BE2C (cell line): ENCODE measurements around the gene AGAP3.

ENCODE experiments used
- DNase-seq: peaks from one replicate; pipeline ENCODE4 v3.0.0-alpha.2; 2020
- H3K27me3 ChIP-seq: fragments of 250-450 bp; sonication (Bioruptor Pico); 2 replicates; pipeline ENCODE4 v1.5.1; 2020; ENCODE audit warnings: mild to moderate bottlenecking
- H3K36me3 ChIP-seq: fragments of 250-450 bp; sonication (Bioruptor Pico); 2 replicates; pipeline ENCODE4 v1.5.1; 2020; ENCODE audit warnings: mild to moderate bottlenecking
- H3K4me1 ChIP-seq: fragments of 250-450 bp; sonication (Bioruptor Pico); 2 replicates; pipeline ENCODE4 v1.5.1; 2020
- H3K4me3 ChIP-seq: 2 replicates; pipeline ENCODE4 v1.5.1; 2011; ENCODE audit warnings: low read depth, low read length
- H3K9me3 ChIP-seq: fragments of 250-450 bp; sonication (Bioruptor Pico); 2 replicates; pipeline ENCODE4 v1.5.1; 2020
- TF ChIP-seq, protein P1 (sequence below): IDR thresholded peaks from 2 replicates; pipeline ENCODE4 v1.5.1; 2012; ENCODE audit warnings: mild to moderate bottlenecking, low read depth, low read length

Gene AGAP3

DNA sequence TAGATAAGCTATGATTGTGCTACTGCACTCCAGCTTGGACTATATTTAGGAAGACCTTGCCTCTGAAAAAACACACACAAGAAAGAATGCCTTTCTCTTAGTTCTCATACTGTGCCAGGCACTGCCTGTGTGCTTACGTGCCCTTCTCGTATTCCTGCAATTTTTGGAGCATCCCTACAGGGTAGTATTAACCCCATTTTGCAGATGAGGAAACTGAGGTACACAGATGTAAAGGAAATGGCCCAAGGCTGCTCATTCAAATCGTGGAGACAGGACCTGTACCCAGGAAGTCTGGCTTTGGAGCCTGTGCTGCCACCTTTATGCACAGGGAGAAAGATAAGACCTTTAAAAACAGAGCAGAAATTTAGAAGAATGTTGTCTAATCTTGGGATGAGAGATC is 16.7 kb downstream of the AGAP3 start:
- DNase-seq = no peak
- H3K4me1 ChIP-seq = no peaks in the 10 kb centered on the region
- H3K9me3 ChIP-seq = no peaks in the 10 kb centered on the region
- peaks cover 16% of the 10 kb centered on the region for H3K36me3 ChIP-seq
- no peak overlapping the region for H3K4me3 ChIP-seq
- H3K27me3 ChIP-seq = no peaks in the 10 kb centered on the region
- TF ChIP-seq, protein P1, sequence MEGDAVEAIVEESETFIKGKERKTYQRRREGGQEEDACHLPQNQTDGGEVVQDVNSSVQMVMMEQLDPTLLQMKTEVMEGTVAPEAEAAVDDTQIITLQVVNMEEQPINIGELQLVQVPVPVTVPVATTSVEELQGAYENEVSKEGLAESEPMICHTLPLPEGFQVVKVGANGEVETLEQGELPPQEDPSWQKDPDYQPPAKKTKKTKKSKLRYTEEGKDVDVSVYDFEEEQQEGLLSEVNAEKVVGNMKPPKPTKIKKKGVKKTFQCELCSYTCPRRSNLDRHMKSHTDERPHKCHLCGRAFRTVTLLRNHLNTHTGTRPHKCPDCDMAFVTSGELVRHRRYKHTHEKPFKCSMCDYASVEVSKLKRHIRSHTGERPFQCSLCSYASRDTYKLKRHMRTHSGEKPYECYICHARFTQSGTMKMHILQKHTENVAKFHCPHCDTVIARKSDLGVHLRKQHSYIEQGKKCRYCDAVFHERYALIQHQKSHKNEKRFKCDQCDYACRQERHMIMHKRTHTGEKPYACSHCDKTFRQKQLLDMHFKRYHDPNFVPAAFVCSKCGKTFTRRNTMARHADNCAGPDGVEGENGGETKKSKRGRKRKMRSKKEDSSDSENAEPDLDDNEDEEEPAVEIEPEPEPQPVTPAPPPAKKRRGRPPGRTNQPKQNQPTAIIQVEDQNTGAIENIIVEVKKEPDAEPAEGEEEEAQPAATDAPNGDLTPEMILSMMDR = no peak

DNA sequence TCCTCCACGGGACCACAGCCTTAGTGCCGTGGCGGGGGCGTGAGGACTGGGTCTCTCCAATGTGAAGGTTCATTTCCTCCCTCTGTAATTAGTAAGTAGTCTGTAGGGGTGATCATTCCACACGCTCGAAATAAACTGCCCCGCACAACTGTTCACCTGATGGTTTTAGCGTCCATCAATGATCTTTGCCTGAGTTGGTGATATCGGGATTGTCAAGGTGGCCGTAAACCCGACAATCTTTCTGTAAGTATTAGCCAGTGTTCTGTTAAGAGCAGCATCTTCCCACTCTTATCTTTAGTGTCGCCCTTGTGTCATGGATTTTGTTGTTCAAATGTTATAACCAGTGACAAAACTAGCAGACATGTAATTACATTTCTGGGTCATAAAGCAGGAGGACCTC is 17.7 kb downstream of the AGAP3 start:
- Histone ChIP-seq H3K9me3 (no peaks in the 10 kb centered on the region), H3K4me3 (no peak overlapping the region), H3K4me1 (no peaks in the 10 kb centered on the region), H3K36me3 (peaks cover 14% of the 10 kb centered on the region), H3K27me3 (no peaks in the 10 kb centered on the region)
- no peak for DNase-seq
- TF ChIP-seq, protein P1 = no peak

DNA sequence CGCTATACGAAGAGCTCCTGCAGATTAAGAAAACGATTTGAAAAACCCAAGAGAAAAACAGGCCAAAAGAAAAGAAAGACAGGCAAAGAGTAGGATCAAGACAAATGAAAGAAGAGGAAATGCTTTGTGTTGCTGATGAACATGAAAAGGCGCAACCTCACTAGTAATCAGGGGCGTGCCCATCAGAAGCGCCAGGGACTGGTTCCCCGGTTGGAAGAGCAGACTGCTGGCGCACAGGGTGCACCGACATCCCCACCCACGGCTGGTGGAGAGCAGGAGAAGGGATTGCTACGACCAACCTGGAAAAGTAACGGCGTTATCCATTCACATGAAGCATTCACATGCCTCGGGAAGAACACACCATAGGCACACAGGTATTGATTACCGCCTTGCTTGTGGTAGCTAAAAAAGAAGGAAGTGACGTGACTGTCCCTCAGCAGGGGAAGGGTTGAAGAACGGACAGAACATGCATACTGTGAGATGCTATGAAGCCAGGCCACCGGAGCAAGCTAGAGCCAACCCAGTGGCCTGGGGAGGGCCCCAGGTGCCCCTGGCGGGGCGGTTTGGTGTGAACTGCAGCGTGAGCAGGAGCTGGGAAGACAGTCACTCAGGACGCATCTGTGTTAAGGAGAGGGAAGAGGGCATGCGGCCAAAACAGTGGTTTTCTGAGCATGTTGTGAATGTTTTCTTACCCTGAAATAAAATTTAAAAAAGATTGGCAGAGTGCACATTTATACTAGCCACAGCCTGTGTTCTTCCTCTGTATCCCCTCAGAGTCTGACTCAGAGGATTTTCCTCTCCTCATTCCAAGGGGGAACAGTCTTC is 18.3 kb downstream of the AGAP3 start:
- H3K27me3 ChIP-seq = no peaks in the 10 kb centered on the region
- H3K4me1 ChIP-seq = no peaks in the 10 kb centered on the region
- peak; percentile 6 for DNase-seq
- peaks cover 14% of the 10 kb centered on the region for H3K36me3 ChIP-seq
- no peaks in the 10 kb centered on the region for H3K9me3 ChIP-seq
- no peak overlapping the region for H3K4me3 ChIP-seq
- TF ChIP-seq, protein P1 = no peak

DNA sequence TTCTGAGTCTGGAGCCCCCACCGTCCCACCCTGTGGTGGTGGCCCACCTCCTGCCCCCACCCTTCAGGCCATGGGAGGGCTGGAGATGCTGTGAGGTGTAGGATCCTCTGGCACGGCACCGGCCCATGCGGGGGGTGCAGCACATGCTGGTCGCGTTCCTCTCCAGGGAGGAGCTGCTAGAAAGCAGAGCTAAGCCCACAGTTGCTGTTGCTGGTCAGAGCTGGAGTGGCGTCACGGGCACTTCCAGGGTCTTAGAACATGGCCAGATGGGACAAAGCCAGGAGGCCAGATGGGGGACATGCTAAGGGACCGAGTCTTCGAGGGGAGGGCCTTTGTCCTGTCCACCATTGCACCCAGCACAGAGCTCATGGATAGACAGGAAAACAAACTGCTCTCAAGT is 21.6 kb downstream of the AGAP3 start:
- Histone ChIP-seq H3K4me1 (peaks cover 1% of the 10 kb centered on the region), H3K9me3 (no peaks in the 10 kb centered on the region), H3K27me3 (no peaks in the 10 kb centered on the region), H3K4me3 (no peak overlapping the region), H3K36me3 (peaks cover 14% of the 10 kb centered on the region)
- TF ChIP-seq, protein P1 = no peak
- DNase-seq = no peak

DNA sequence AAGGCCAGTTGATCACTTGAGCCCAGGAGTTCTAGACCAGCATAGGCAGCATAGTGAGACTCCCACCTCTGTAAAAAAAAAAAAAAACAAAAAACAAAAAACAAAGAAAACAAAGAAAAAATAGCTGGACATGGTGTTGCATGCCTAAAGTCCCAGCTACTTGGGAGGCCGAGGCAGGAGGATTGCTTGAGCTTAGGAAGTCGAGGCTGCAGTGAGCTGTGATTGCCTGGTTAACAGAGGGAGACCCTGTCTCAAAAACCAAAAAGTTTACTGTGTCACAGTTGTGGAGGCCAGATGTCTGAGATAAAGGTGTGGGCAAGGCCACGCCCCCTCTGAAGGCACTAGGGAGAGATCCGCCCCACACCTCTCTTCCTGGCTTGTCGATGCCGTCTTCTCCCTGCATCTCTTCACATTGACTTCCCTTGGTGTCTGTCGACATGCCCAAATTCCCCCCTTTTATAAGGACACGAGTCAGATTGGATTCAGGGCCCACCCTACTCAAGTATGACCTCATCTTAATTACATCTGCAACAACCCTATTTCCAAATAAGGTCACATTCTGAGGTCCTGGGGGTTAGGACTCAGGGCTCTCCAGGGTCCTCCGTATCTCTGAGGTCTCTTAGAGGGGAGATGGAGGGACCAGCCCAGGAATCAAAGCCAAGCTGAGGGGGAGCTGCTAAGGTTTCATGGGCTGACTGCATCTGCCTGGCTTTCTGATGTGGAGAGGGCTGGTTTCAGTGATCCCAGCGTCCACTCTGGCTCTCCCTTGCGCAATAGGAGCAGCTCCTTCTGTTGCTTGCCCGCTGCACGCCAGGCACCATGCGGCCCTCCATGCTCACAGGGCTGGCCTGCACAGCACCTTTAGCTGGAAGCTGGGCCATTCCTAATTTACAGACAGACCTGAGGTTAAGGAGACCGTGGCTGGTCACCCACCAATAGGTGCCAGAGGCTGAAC is 23.1 kb downstream of the AGAP3 start:
- Histone ChIP-seq H3K4me1 (peaks cover 16% of the 10 kb centered on the region), H3K4me3 (no peak overlapping the region), H3K9me3 (no peaks in the 10 kb centered on the region), H3K27me3 (no peaks in the 10 kb centered on the region), H3K36me3 (peaks cover 11% of the 10 kb centered on the region)
- no peak for DNase-seq
- TF ChIP-seq, protein P1 = no peak
